Measurements from ENCODE around the gene PRPF40A. TPM values are rescaled to one million over a fixed set of nuclear protein-coding genes. Genes with fewer than 3 reads are reported as not detected.

Gene PRPF40A
- total and polyA plus RNA-seq, 9 of the 15 experiments (the other 6 are each of a cell fraction or from before 2014, with no cell fraction given), result 168 to 304 (median 264) TPM

DNA sequence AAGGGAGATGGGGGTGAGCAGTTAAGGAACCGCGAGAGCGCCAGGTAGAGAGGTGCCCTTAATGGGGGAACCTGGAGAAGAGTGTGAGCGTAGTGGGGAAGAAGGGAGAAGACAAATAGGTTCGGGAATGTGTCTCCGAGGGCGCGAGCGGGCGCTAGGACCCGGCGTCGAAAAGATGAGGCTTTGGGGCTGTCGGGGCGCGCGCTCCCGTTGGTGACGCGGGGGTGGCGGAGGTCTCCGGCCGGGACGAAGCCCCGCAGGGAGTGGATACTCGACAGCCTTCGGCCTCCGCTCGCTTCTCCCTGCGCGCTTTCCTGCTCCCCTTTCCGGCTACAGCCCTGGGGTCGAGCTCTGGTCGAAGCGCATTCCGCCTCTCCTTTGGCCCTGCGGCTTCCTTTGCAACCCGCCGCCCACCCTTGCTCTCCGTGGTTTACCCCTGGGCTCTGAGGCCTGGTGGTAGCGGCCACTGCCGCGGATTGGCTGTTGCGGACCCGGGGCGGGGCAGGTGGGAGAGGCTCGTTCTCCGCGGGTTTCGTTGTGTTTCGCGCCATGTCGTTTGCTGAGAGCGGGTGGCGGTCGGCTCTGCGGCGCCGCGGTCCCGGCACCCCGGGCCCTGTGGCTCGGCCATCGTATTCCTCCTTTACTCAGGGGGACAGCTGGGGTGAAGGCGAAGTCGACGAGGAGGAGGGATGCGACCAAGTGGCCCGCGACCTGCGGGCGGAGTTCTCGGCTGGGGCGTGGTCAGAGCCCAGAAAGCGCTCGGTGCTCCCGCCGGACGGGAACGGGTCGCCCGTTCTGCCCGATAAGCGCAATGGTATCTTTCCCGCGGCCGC, 1.0 kb upstream of the PRPF40A start, which contains the start of gene ARL6IP6 (continued):
- TF ChIP-seq KLF13 (tag; IDR thresholded peaks at IDR 0.05; ENCODE audit: borderline replicate concordance, low read depth) (0 out of 2 replicates have a peak, but pooled peaks have one; percentile 28), EHMT2 (IDR thresholded peaks at IDR 0.05) (peak; percentile 64; the same call in 1 of the 2 replicates), DNMT1 (IDR thresholded peaks at IDR 0.05) (0 out of 2 replicates have a peak, but pooled peaks have one; percentile 0), POLR2AphosphoS2 (IDR thresholded peaks at IDR 0.05; ENCODE audit: low read length) (peak; percentile 45; the same call in 1 of the 2 replicates), ZNF282 (CRISPR knock-in tag; IDR thresholded peaks at IDR 0.05) (0 out of 2 replicates have a peak, but pooled peaks have one; percentile 23), SMARCC2 (IDR thresholded peaks at IDR 0.05; ENCODE audit: low read depth) (no peak), SMC3 (conservative IDR thresholded peaks at IDR 0.05; ENCODE audit: insufficient read depth, low read depth, low read length) (no peak), ZNF57 (CRISPR knock-in tag; IDR thresholded peaks at IDR 0.05) (no peak), SRSF7 (optimal IDR thresholded peaks at IDR 0.05; ENCODE audit: low read depth, low read length) (no peak), SUPT5H (IDR thresholded peaks at IDR 0.05) (peak; percentile 97), ATF1 (CRISPR knock-in tag; IDR thresholded peaks at IDR 0.05) (peak; percentile 62), ATF1 (tag; IDR thresholded peaks at IDR 0.05) (peak; percentile 90), TCF7L2 (IDR thresholded peaks at IDR 0.05; ENCODE audit: low read depth, low read length) (peak; percentile 86), RHOXF2B (CRISPR knock-in tag; conservative IDR thresholded peaks at IDR 0.05) (0 out of 2 replicates have a peak, but pooled peaks have one; percentile 16), HNRNPL (IDR thresholded peaks at IDR 0.05; ENCODE audit: low read depth, low read length) (peak; percentile 90)
- TF ChIP-seq, protein P1, sequence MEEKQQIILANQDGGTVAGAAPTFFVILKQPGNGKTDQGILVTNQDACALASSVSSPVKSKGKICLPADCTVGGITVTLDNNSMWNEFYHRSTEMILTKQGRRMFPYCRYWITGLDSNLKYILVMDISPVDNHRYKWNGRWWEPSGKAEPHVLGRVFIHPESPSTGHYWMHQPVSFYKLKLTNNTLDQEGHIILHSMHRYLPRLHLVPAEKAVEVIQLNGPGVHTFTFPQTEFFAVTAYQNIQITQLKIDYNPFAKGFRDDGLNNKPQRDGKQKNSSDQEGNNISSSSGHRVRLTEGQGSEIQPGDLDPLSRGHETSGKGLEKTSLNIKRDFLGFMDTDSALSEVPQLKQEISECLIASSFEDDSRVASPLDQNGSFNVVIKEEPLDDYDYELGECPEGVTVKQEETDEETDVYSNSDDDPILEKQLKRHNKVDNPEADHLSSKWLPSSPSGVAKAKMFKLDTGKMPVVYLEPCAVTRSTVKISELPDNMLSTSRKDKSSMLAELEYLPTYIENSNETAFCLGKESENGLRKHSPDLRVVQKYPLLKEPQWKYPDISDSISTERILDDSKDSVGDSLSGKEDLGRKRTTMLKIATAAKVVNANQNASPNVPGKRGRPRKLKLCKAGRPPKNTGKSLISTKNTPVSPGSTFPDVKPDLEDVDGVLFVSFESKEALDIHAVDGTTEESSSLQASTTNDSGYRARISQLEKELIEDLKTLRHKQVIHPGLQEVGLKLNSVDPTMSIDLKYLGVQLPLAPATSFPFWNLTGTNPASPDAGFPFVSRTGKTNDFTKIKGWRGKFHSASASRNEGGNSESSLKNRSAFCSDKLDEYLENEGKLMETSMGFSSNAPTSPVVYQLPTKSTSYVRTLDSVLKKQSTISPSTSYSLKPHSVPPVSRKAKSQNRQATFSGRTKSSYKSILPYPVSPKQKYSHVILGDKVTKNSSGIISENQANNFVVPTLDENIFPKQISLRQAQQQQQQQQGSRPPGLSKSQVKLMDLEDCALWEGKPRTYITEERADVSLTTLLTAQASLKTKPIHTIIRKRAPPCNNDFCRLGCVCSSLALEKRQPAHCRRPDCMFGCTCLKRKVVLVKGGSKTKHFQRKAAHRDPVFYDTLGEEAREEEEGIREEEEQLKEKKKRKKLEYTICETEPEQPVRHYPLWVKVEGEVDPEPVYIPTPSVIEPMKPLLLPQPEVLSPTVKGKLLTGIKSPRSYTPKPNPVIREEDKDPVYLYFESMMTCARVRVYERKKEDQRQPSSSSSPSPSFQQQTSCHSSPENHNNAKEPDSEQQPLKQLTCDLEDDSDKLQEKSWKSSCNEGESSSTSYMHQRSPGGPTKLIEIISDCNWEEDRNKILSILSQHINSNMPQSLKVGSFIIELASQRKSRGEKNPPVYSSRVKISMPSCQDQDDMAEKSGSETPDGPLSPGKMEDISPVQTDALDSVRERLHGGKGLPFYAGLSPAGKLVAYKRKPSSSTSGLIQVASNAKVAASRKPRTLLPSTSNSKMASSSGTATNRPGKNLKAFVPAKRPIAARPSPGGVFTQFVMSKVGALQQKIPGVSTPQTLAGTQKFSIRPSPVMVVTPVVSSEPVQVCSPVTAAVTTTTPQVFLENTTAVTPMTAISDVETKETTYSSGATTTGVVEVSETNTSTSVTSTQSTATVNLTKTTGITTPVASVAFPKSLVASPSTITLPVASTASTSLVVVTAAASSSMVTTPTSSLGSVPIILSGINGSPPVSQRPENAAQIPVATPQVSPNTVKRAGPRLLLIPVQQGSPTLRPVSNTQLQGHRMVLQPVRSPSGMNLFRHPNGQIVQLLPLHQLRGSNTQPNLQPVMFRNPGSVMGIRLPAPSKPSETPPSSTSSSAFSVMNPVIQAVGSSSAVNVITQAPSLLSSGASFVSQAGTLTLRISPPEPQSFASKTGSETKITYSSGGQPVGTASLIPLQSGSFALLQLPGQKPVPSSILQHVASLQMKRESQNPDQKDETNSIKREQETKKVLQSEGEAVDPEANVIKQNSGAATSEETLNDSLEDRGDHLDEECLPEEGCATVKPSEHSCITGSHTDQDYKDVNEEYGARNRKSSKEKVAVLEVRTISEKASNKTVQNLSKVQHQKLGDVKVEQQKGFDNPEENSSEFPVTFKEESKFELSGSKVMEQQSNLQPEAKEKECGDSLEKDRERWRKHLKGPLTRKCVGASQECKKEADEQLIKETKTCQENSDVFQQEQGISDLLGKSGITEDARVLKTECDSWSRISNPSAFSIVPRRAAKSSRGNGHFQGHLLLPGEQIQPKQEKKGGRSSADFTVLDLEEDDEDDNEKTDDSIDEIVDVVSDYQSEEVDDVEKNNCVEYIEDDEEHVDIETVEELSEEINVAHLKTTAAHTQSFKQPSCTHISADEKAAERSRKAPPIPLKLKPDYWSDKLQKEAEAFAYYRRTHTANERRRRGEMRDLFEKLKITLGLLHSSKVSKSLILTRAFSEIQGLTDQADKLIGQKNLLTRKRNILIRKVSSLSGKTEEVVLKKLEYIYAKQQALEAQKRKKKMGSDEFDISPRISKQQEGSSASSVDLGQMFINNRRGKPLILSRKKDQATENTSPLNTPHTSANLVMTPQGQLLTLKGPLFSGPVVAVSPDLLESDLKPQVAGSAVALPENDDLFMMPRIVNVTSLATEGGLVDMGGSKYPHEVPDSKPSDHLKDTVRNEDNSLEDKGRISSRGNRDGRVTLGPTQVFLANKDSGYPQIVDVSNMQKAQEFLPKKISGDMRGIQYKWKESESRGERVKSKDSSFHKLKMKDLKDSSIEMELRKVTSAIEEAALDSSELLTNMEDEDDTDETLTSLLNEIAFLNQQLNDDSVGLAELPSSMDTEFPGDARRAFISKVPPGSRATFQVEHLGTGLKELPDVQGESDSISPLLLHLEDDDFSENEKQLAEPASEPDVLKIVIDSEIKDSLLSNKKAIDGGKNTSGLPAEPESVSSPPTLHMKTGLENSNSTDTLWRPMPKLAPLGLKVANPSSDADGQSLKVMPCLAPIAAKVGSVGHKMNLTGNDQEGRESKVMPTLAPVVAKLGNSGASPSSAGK (IDR thresholded peaks at IDR 0.05), result no peak; the same call in 1 of the 2 replicates
